ENCODE measurements around the gene ST8SIA1.

The ST8SIA1 gene

DNA sequence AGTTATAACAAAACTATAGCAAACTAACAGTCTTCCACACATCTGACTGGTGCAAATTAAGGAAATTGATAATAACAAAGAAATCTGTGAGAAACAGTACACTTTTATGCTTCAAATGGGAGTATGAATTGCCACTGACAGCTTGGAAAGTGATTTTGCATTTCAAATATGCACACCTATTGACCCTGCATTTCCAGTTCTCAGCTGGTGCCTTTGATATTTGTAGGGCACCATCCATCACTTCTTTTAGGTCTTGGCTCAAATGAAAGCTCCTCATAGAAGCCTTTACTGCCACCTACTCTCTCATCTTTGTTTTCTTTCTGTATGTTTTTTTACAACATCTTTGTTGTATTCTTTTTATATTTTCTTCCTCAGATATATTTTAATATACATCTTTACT is 125.1 kb downstream of the ST8SIA1 start:
- Histone ChIP-seq H3K79me2 (ENCODE audit: low read length) (no peaks in the 10 kb centered on the region), H3K4me2 (ENCODE audit: low read depth, low read length) (no peak overlapping the region), H4K20me1 (ENCODE audit: insufficient read depth, low read length) (no peaks in the 10 kb centered on the region), H3K4me3 (ENCODE audit: low read length) (no peak overlapping the region), H3K9me3 (replicated peaks; ENCODE audit: insufficient read depth, low read length) (no peaks in the 10 kb centered on the region), H3F3A (ENCODE audit: insufficient read depth, low read length) (no peaks in the 10 kb centered on the region), H3K36me3 (replicated peaks; ENCODE audit: insufficient read depth, low read length) (no peaks in the 10 kb centered on the region), H3K27me3 (replicated peaks; ENCODE audit: insufficient read depth, low read length) (no peaks in the 10 kb centered on the region), H2AFZ (ENCODE audit: low read length) (no peak overlapping the region), H3K9ac (ENCODE audit: low read length) (no peak overlapping the region), H3K4me1 (ENCODE audit: low read length) (no peaks in the 10 kb centered on the region), H3K9me2 (replicated peaks; ENCODE audit: insufficient read depth, low read length) (no peaks in the 10 kb centered on the region), H3K27ac (ENCODE audit: low read length) (no peak overlapping the region)
- DNase-seq: no peak
- TF ChIP-seq CTCF (IDR thresholded peaks at IDR 0.05; ENCODE audit: low read length): no peak
- TF ChIP-seq EZH2 (optimal IDR thresholded peaks at IDR 0.05; ENCODE audit: low read depth, low read length): no peak

DNA sequence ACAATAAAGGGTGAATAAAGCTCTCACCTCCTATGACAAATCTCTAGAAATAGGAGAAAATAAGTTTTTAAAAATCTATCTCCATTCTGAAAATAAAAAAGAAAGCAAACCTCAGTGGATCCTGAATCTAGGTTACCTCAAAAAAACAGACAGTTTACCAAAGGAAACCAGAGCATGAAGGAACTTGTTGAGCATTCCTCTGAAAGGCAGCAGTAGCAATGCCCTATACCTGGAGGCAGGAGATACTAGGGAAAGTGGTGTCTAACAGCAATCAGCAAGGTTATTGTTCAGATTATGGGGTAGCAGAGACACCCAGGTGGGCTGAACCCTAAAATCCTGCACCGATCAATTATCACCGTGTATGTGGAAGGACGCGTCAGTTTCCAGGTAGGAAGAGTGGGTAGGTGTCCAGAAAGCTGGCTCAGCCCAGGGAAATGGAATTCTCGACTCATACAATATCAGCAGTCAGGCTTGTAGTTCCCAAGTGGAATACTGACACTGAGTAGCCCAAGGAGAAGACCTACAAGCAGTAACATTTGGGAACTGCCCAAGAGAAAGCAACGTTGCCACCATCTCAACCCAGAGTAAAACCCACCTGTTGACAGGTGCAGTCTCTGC is 128.3 kb downstream of the ST8SIA1 start:
- H3K36me3 ChIP-seq (replicated peaks; ENCODE audit: insufficient read depth, low read length): no peaks in the 10 kb centered on the region
- H3F3A ChIP-seq (ENCODE audit: insufficient read depth, low read length): no peaks in the 10 kb centered on the region
- H3K27me3 ChIP-seq (replicated peaks; ENCODE audit: insufficient read depth, low read length): no peaks in the 10 kb centered on the region
- H3K9ac ChIP-seq (ENCODE audit: low read length): no peak overlapping the region
- H3K79me2 ChIP-seq (ENCODE audit: low read length): no peaks in the 10 kb centered on the region
- no peaks in the 10 kb centered on the region for H3K9me3 ChIP-seq (replicated peaks; ENCODE audit: insufficient read depth, low read length)
- H3K4me3 ChIP-seq (ENCODE audit: low read length): no peak overlapping the region
- no peak for DNase-seq
- no peaks in the 10 kb centered on the region for H4K20me1 ChIP-seq (ENCODE audit: insufficient read depth, low read length)
- no peak overlapping the region for H3K27ac ChIP-seq (ENCODE audit: low read length)
- H3K9me2 ChIP-seq (replicated peaks; ENCODE audit: insufficient read depth, low read length): no peaks in the 10 kb centered on the region
- no peak for TF ChIP-seq EZH2phosphoT487 (IDR thresholded peaks at IDR 0.05; ENCODE audit: low read length)
- no peak for TF ChIP-seq EZH2 (optimal IDR thresholded peaks at IDR 0.05; ENCODE audit: low read depth, low read length)
- no peak for TF ChIP-seq CTCF (IDR thresholded peaks at IDR 0.05; ENCODE audit: low read length)
- no peak overlapping the region for H3K4me2 ChIP-seq (ENCODE audit: low read depth, low read length)
- H3K4me1 ChIP-seq (ENCODE audit: low read length): no peaks in the 10 kb centered on the region
- H2AFZ ChIP-seq (ENCODE audit: low read length): no peak overlapping the region

GRCh38 chr12:22204391-22204790 is 130.1 kb downstream of the ST8SIA1 start:
- no peak overlapping the region for H3K4me2 ChIP-seq (ENCODE audit: low read depth, low read length)
- TF ChIP-seq EZH2 (optimal IDR thresholded peaks at IDR 0.05; ENCODE audit: low read depth, low read length) (no peak), CTCF (IDR thresholded peaks at IDR 0.05; ENCODE audit: low read length) (no peak), EZH2phosphoT487 (IDR thresholded peaks at IDR 0.05; ENCODE audit: low read length) (no peak)
- no peak overlapping the region for H3K27ac ChIP-seq (ENCODE audit: low read length)
- H2AFZ ChIP-seq (ENCODE audit: low read length): no peak overlapping the region
- no peaks in the 10 kb centered on the region for H3F3A ChIP-seq (ENCODE audit: insufficient read depth, low read length)
- no peak overlapping the region for H3K9ac ChIP-seq (ENCODE audit: low read length)
- no peaks in the 10 kb centered on the region for H3K36me3 ChIP-seq (replicated peaks; ENCODE audit: insufficient read depth, low read length)
- H3K4me3 ChIP-seq (ENCODE audit: low read length): no peak overlapping the region
- H3K27me3 ChIP-seq (replicated peaks; ENCODE audit: insufficient read depth, low read length): no peaks in the 10 kb centered on the region
- DNase-seq: no peak
- no peaks in the 10 kb centered on the region for H3K4me1 ChIP-seq (ENCODE audit: low read length)
- no peaks in the 10 kb centered on the region for H3K9me3 ChIP-seq (replicated peaks; ENCODE audit: insufficient read depth, low read length)
- H4K20me1 ChIP-seq (ENCODE audit: insufficient read depth, low read length): no peaks in the 10 kb centered on the region
- no peaks in the 10 kb centered on the region for H3K9me2 ChIP-seq (replicated peaks; ENCODE audit: insufficient read depth, low read length)
- no peaks in the 10 kb centered on the region for H3K79me2 ChIP-seq (ENCODE audit: low read length)
